ENCODE measurements around the gene TP53BP2. TPM values are rescaled to one million over a fixed set of nuclear protein-coding genes. Genes with fewer than 3 reads are reported as not detected.

Gene TP53BP2
- total and polyA plus RNA-seq, 2 donors (not counting 3 experiments of a cell fraction or from before 2014, with no cell fraction given) = 21.9 to 51.9 TPM

- H3K4me2 ChIP-seq (ENCODE audit: insufficient read depth, low read length) = peak overlapping the region; percentile 27
- ChIA-PET POLR2A (no interaction called here), CTCF (no interaction called here)
- H3K9ac ChIP-seq (replicated peaks; ENCODE audit: extremely low read depth, insufficient read depth, low read length) = no peak overlapping the region
- peak; percentile 54 for FAIRE-seq
- peaks cover 9% of the 10 kb centered on the region for H4K20me1 ChIP-seq (replicated peaks; ENCODE audit: control insufficient read depth, extremely low read depth, insufficient read depth, low read length)
- no peaks in the 10 kb centered on the region for H3K9me1 ChIP-seq (replicated peaks; ENCODE audit: control insufficient read depth, extremely low read depth, insufficient read depth, low read length)
- no peak overlapping the region for H3K4me3 ChIP-seq (replicated peaks in 1 of 3; ENCODE audit: insufficient read depth in 1 of 3, low read depth in 1 of 3, low read length in 3 of 3)
- TF ChIP-seq EZH2 (IDR thresholded peaks at IDR 0.05; ENCODE audit: borderline replicate concordance, low read depth, low read length, severe bottlenecking) (no peak), GATA2 (IDR thresholded peaks at IDR 0.05; ENCODE audit: insufficient read depth, insufficient read length, low read depth, low read length) (no peak), FOS (IDR thresholded peaks at IDR 0.05; ENCODE audit: borderline replicate concordance, insufficient read depth, low read length) (no peak), MYC (IDR thresholded peaks at IDR 0.05; ENCODE audit: low read depth, low read length) (no peak), POLR2A (IDR thresholded peaks at IDR 0.05; ENCODE audit: low read depth, low read length) (no peak), MAX (IDR thresholded peaks at IDR 0.05; ENCODE audit: insufficient read depth, insufficient read length) (no peak), JUN (IDR thresholded peaks at IDR 0.05; ENCODE audit: borderline replicate concordance, insufficient read depth, insufficient read length, low read depth) (no peak), POLR2AphosphoS5 (IDR thresholded peaks at IDR 0.05; ENCODE audit: insufficient read depth, low read depth, low read length) (no peak)
- TF ChIP-seq, protein P1, sequence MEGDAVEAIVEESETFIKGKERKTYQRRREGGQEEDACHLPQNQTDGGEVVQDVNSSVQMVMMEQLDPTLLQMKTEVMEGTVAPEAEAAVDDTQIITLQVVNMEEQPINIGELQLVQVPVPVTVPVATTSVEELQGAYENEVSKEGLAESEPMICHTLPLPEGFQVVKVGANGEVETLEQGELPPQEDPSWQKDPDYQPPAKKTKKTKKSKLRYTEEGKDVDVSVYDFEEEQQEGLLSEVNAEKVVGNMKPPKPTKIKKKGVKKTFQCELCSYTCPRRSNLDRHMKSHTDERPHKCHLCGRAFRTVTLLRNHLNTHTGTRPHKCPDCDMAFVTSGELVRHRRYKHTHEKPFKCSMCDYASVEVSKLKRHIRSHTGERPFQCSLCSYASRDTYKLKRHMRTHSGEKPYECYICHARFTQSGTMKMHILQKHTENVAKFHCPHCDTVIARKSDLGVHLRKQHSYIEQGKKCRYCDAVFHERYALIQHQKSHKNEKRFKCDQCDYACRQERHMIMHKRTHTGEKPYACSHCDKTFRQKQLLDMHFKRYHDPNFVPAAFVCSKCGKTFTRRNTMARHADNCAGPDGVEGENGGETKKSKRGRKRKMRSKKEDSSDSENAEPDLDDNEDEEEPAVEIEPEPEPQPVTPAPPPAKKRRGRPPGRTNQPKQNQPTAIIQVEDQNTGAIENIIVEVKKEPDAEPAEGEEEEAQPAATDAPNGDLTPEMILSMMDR (IDR thresholded peaks at IDR 0.05; ENCODE audit: extremely low read depth in 1 of 2, insufficient read depth in 1 of 2, low read depth in 1 of 2, low read length in 2 of 2) = no peak
- BruUV-seq (replicated peaks) = no TSS peak
- no peak overlapping the region for H3K27ac ChIP-seq (ENCODE audit: insufficient read depth, low read depth, low read length)
- dilution Hi-C loops (cut with MboI; ENCODE audit: extremely low pct_ligation_motif_present, low sequenced_read_pairs) (no loop called here), intact Hi-C loops (cut with micrococcal nuclease) (loop anchor here (5.0 kb wide), 3 partner anchors 127 to 1593 kb away; partner anchors contain the start of gene LBR)
- DNase-seq (ENCODE audit: low read depth, low spot score) = no peak
- no peaks in the 10 kb centered on the region for H3K27me3 ChIP-seq (ENCODE audit: control insufficient read depth in 2 of 2, insufficient read depth in 2 of 2, low read length in 2 of 2)
- peaks cover 86% of the 10 kb centered on the region for H3K79me2 ChIP-seq (ENCODE audit: control insufficient read depth, insufficient read depth, low read length)
- H2AFZ ChIP-seq (ENCODE audit: low read depth, low read length) = no peak overlapping the region
- H3K36me3 ChIP-seq (ENCODE audit: control insufficient read depth in 2 of 2, extremely low read depth in 1 of 2, insufficient read depth in 2 of 2, low read length in 2 of 2) = no peaks in the 10 kb centered on the region
- no peaks in the 10 kb centered on the region for H3K9me3 ChIP-seq (replicated peaks; ENCODE audit: control insufficient read depth, insufficient read depth, low read length)
- H3K4me1 ChIP-seq (ENCODE audit: control insufficient read depth, extremely low read depth, insufficient read depth, low read length) = peaks cover 57% of the 10 kb centered on the region
These were observed 11.0 kb downstream of the TP53BP2 start for GRCh38 chr1:223834660-223835263.
